ENCODE results near the gene LSM2.
A peak's percentile ranks its signal among the peaks of the same experiment; 100 is the strongest.
"Not testable (repeated sequence)": the region's sequence is repeated elsewhere in the genome, so short reads cannot be mapped to it uniquely, and the experiment has no call there.

The LSM2 gene

GRCh38 chr6:31795616-31796298, 11.0 kb downstream of the LSM2 start, which contains the start of gene VARS1:
TSS of gene VARS1 (minus strand) at chr6:31795752. CDS start at chr6:31795217, 535 bp downstream.
- DNase-seq: peak; percentile 77 to 85

- peak in 1 of 2 donors; percentile 27 for DNase-seq
Observed at GRCh38 chr6:31794866-31795615, 11.7 kb downstream of the LSM2 start.

GRCh38 chr6:31794294-31794865, 12.4 kb downstream of the LSM2 start:
- DNase-seq: no peak

- DNase-seq: not testable (repeated sequence)
Observed at GRCh38 chr6:31793927-31794245, 12.9 kb downstream of the LSM2 start.

- DNase-seq: peak in 1 of 2 donors; percentile 16
Observed at GRCh38 chr6:31792761-31793171, 14.0 kb downstream of the LSM2 start.

GRCh38 chr6:31792090-31792374, 14.7 kb downstream of the LSM2 start:
- DNase-seq: no peak

GRCh38 chr6:31791324-31792089, 15.3 kb downstream of the LSM2 start:
- DNase-seq: peak in 1 of 2 donors; percentile 41

GRCh38 chr6:31785475-31785874, 21.3 kb downstream of the LSM2 start:
- DNase-seq: no peak

GRCh38 chr6:31784098-31784925, 22.5 kb downstream of the LSM2 start:
- DNase-seq: no peak

GRCh38 chr6:31782126-31782855, 24.5 kb downstream of the LSM2 start:
- no peak for DNase-seq

GRCh38 chr6:31781244-31782125, 25.3 kb downstream of the LSM2 start:
- no peak for DNase-seq

- no peak for DNase-seq
Observed at GRCh38 chr6:31780507-31781243, 26.1 kb downstream of the LSM2 start.

GRCh38 chr6:31779908-31780307, 26.9 kb downstream of the LSM2 start:
- no peak for DNase-seq

- DNase-seq: no peak
Observed at GRCh38 chr6:31778999-31779885, 27.5 kb downstream of the LSM2 start.

- DNase-seq: no peak
Observed at GRCh38 chr6:31778193-31778592, 28.6 kb downstream of the LSM2 start.

GRCh38 chr6:31777667-31778050, 29.1 kb downstream of the LSM2 start:
- DNase-seq: no peak

GRCh38 chr6:31776989-31777666, 29.6 kb downstream of the LSM2 start, which contains the start of gene VWA7:
TSS of gene VWA7 (minus strand) at chr6:31777328. CDS start at chr6:31776779, 549 bp downstream.
- DNase-seq: peak; percentile 77 to 83

GRCh38 chr6:31776485-31776988, 30.2 kb downstream of the LSM2 start:
- no peak for DNase-seq
